GM19468 (cell line): ENCODE data around the gene CALHM5.

Source experiments
- ATAC-seq: cut with Tn5 transposase; IDR thresholded peaks from one replicate; pipeline ENCODE4 v1.9.1; 2021; ENCODE audit warnings: mild to moderate bottlenecking, moderate library complexity, moderate number of reproducible peaks; ENCODE audit not compliant: unreplicated experiment; ENCODE audit errors: extremely low read depth

The CALHM5 gene

GRCh38 chr6:116571683-116572000 is 60.2 kb downstream of the CALHM5 start:
- no peak for ATAC-seq

GRCh38 chr6:116572162-116572561 is 60.7 kb downstream of the CALHM5 start:
- no peak for ATAC-seq
